OCI-LY1 (cell line): Measurements from ENCODE around the gene HEXD.

Experiments used
- H2AFZ ChIP-seq: fragments of 200-600 bp; sonication (generic), shearing (Covaris generic); 2 replicates; pipeline ENCODE4 v1.6.0; 2014; ENCODE audit warnings: antibody characterized with exemption, mild to moderate bottlenecking, low read length
- H3F3A ChIP-seq: fragments of 200-600 bp; sonication (generic), shearing (Covaris generic); 2 replicates; pipeline ENCODE4 v1.6.0; 2014; ENCODE audit warnings: mild to moderate bottlenecking, antibody characterized with exemption, low read length, moderate library complexity; ENCODE audit not compliant: insufficient read depth
- H3K27ac ChIP-seq: fragments of 200-600 bp; sonication (generic); 2 replicates; pipeline ENCODE4 v1.5.1; 2014; ENCODE audit warnings: low read length, mixed run types, mild to moderate bottlenecking, low read depth; ENCODE audit not compliant: poor library complexity, severe bottlenecking
- H3K27me3 ChIP-seq: fragments of 200-600 bp; sonication (generic); 2 replicates; pipeline ENCODE4 v1.6.0; 2014; ENCODE audit warnings: antibody characterized with exemption, mild to moderate bottlenecking, low read length, moderate library complexity; ENCODE audit not compliant: insufficient read depth
- H3K36me3 ChIP-seq: fragments of 200-600 bp; sonication (generic); 2 replicates; pipeline ENCODE4 v1.6.1; 2014; ENCODE audit warnings: mild to moderate bottlenecking, antibody characterized with exemption, low read length, moderate library complexity, mixed read lengths; ENCODE audit not compliant: insufficient read depth
- H3K4me1 ChIP-seq: fragments of 200-600 bp; sonication (generic); 2 replicates; pipeline ENCODE4 v1.5.1; 2014; ENCODE audit warnings: mild to moderate bottlenecking, low read length, moderate library complexity; ENCODE audit not compliant: insufficient read depth, severe bottlenecking
- H3K4me2 ChIP-seq: fragments of 200-600 bp; sonication (generic), shearing (Covaris generic); 2 replicates; pipeline ENCODE4 v1.6.1; 2014; ENCODE audit warnings: low read length
- H3K4me3 ChIP-seq: fragments of 200-600 bp; sonication (generic); 2 replicates; pipeline ENCODE4 v1.5.1; 2014; ENCODE audit warnings: low read length, low read depth, mild to moderate bottlenecking, mixed read lengths; ENCODE audit not compliant: poor library complexity, severe bottlenecking
- H3K79me2 ChIP-seq: fragments of 200-600 bp; shearing (Covaris generic); 2 replicates; pipeline ENCODE4 v1.6.1; 2016; ENCODE audit warnings: mixed run types, low read length, mixed read lengths; ENCODE audit not compliant: insufficient read depth
- H3K9ac ChIP-seq: fragments of 200-600 bp; sonication (generic), shearing (Covaris generic); 2 replicates; pipeline ENCODE4 v1.6.1; 2014; ENCODE audit warnings: mild to moderate bottlenecking, low read length, mixed read lengths
- H3K9me2 ChIP-seq: fragments of 200-600 bp; sonication (generic), shearing (Covaris generic); 2 replicates; pipeline ENCODE4 v1.6.1; 2014; ENCODE audit warnings: low read depth, mild to moderate bottlenecking, low read length, mixed read lengths
- H3K9me3 ChIP-seq: fragments of 200-600 bp; shearing (Covaris generic); 2 replicates; pipeline ENCODE4 v1.6.1; 2014; ENCODE audit warnings: low read length, mixed read lengths
- H4K20me1 ChIP-seq: fragments of 200-600 bp; sonication (generic), shearing (Covaris generic); 2 replicates; pipeline ENCODE4 v1.6.0; 2016; ENCODE audit warnings: mild to moderate bottlenecking, low read length; ENCODE audit not compliant: insufficient read depth
- CTCF ChIP-seq: fragments of 200-600 bp; sonication (generic), shearing (Covaris generic); IDR thresholded peaks from 2 replicates; pipeline ENCODE4 v1.5.1; 2017; ENCODE audit warnings: mild to moderate bottlenecking, antibody characterized with exemption, low read length, moderate library complexity, mixed read lengths
- EZH2 ChIP-seq: fragments of 200-600 bp; sonication (generic), shearing (Covaris generic); IDR thresholded peaks from 2 replicates; pipeline ENCODE4 v1.8.0; 2017; ENCODE audit warnings: borderline replicate concordance, mixed run types, mild to moderate bottlenecking, antibody characterized with exemption, low read length, moderate library complexity, mixed read lengths

The HEXD gene

GRCh38 chr17:82443465-82444283 is 25.5 kb downstream of the HEXD start:
- H4K20me1 ChIP-seq: no peaks in the 10 kb centered on the region
- H3K4me3 ChIP-seq: no peak overlapping the region
- H2AFZ ChIP-seq: no peak overlapping the region
- no peaks in the 10 kb centered on the region for H3K27me3 ChIP-seq
- peaks cover 9% of the 10 kb centered on the region; the same call in 1 of the 2 replicates for H3F3A ChIP-seq
- H3K36me3 ChIP-seq: peaks cover 76% of the 10 kb centered on the region
- H3K9me3 ChIP-seq: no peaks in the 10 kb centered on the region
- no peak for TF ChIP-seq EZH2
- no peaks in the 10 kb centered on the region for H3K9me2 ChIP-seq
- H3K9ac ChIP-seq: no peak overlapping the region
- H3K79me2 ChIP-seq: peaks cover 8% of the 10 kb centered on the region
- H3K27ac ChIP-seq: no peak overlapping the region
- H3K4me2 ChIP-seq: no peak overlapping the region
- peaks cover 61% of the 10 kb centered on the region for H3K4me1 ChIP-seq

- no peaks in the 10 kb centered on the region for H3K9me2 ChIP-seq
- no peaks in the 10 kb centered on the region for H4K20me1 ChIP-seq
- no peak overlapping the region for H3K4me2 ChIP-seq
- H3K4me1 ChIP-seq: peaks cover 68% of the 10 kb centered on the region
- peaks cover 13% of the 10 kb centered on the region for H3F3A ChIP-seq
- H3K27me3 ChIP-seq: no peaks in the 10 kb centered on the region
- H3K36me3 ChIP-seq: peaks cover 77% of the 10 kb centered on the region
- H2AFZ ChIP-seq: no peak overlapping the region
- peaks cover 11% of the 10 kb centered on the region for H3K79me2 ChIP-seq
- no peaks in the 10 kb centered on the region for H3K9me3 ChIP-seq
- no peak overlapping the region for H3K9ac ChIP-seq
- no peak for TF ChIP-seq CTCF
- TF ChIP-seq EZH2: no peak
- no peak overlapping the region for H3K27ac ChIP-seq
- H3K4me3 ChIP-seq: no peak overlapping the region
Measured at GRCh38 chr17:82444284-82444893, 26.2 kb downstream of the HEXD start.

- Histone ChIP-seq H3K36me3 (peaks cover 71% of the 10 kb centered on the region), H2AFZ (no peak overlapping the region), H3K4me1 (peaks cover 70% of the 10 kb centered on the region), H3K9ac (no peak overlapping the region), H3K9me3 (no peaks in the 10 kb centered on the region), H3K4me2 (no peak overlapping the region; the same call in 1 of the 2 replicates), H3K9me2 (no peaks in the 10 kb centered on the region), H3K27me3 (no peaks in the 10 kb centered on the region), H3K79me2 (peaks cover 11% of the 10 kb centered on the region), H3F3A (peaks cover 17% of the 10 kb centered on the region), H3K4me3 (no peak overlapping the region), H3K27ac (peak overlapping the region; percentile 33), H4K20me1 (no peaks in the 10 kb centered on the region)
- TF ChIP-seq EZH2: no peak
- TF ChIP-seq CTCF: no peak
Measured at GRCh38 chr17:82444941-82445521, 26.9 kb downstream of the HEXD start.
